ENCODE data around the gene SHPK.

DNA sequence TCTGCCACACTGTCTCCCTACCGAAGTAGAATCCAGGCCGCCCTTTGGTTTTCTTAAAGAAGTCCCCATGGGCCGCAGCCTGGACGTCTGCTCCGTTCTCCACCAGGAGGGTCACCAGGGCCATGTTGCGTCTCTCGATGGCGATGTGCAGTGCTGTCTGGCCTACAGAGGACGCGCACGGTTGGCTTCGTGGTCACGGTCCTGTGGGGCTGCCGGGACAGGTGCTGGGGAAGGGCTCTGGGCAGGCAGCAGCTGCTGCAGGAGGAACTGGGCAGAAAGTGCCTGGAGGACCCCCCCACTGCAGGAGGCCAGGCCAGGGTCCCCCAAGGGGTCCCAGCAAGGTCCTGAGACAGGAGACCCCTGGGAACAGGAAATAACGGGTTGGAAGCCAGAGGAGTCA is 45.8 kb downstream of the SHPK start:
- TF ChIP-seq, protein P1, sequence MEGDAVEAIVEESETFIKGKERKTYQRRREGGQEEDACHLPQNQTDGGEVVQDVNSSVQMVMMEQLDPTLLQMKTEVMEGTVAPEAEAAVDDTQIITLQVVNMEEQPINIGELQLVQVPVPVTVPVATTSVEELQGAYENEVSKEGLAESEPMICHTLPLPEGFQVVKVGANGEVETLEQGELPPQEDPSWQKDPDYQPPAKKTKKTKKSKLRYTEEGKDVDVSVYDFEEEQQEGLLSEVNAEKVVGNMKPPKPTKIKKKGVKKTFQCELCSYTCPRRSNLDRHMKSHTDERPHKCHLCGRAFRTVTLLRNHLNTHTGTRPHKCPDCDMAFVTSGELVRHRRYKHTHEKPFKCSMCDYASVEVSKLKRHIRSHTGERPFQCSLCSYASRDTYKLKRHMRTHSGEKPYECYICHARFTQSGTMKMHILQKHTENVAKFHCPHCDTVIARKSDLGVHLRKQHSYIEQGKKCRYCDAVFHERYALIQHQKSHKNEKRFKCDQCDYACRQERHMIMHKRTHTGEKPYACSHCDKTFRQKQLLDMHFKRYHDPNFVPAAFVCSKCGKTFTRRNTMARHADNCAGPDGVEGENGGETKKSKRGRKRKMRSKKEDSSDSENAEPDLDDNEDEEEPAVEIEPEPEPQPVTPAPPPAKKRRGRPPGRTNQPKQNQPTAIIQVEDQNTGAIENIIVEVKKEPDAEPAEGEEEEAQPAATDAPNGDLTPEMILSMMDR (IDR thresholded peaks at IDR 0.05; ENCODE audit: low read length), result no peak
- TF ChIP-seq EZH2 (IDR thresholded peaks at IDR 0.05; ENCODE audit: borderline replicate concordance, low read length), result no peak

Data from OCI-LY1 (cell line).